K562 (cell line): ENCODE results near the gene BLTP3A. TPM values are rescaled to one million over a fixed set of nuclear protein-coding genes. Genes with fewer than 3 reads are reported as not detected.
A peak's percentile ranks its signal among the peaks of the same experiment; 100 is the strongest.

ENCODE experiments used
- ATAC-seq: fragments of 200-7000 bp; cut with Tn5 transposase; 3 replicates; pipeline ENCODE4 v1.9.1; 2020; ENCODE audit warnings: moderate library complexity
- BruUV-seq: library from RNA; stranded (reverse); fragments of 400-500 nt; replicated peaks from 2 replicates; lab custom pipeline; 2021; lab: Mats Ljungman, UMichigan
- CTCF ChIA-PET: fragments of 300-600 bp; formaldehyde crosslinking; extraction: SDS; loops from one replicate; lab custom pipeline; 2021; ENCODE audit warnings: low intra/inter-chr PET ratio; lab: Yijun Ruan, JAX
- POLR2A ChIA-PET: fragments of 300-600, 350-650 bp; sonication (Branson Sonifier 250); formaldehyde crosslinking; extraction: SDS; loops from one replicate; lab custom pipeline; 2021; ENCODE audit warnings: antibody characterized with exemption, inconsistent platforms; lab: Yijun Ruan, JAX
- DNase-seq, 4 experiments: peaks; one replicate each; pipeline versions ENCODE4 v3.0.0 to v3.0.0-alpha.2; 2011 to 2018; ENCODE audit warnings: low spot score in 3 of 4, mixed read lengths in 3 of 4; ENCODE audit errors: extremely low read depth in 1 of 4
- FAIRE-seq: peaks from 2 replicates; lab custom pipeline; 2011; peaks lifted over from hg19 to GRCh38; lab: Jason Lieb, UNC
- H2AFZ ChIP-seq: 2 replicates; pipeline ENCODE4 v1.6.0; 2011; ENCODE audit warnings: low read depth, low read length, control low read depth, inconsistent platforms
- H3K27ac ChIP-seq: fragments of 200-600 bp; 3 replicates; pipeline ENCODE4 v1.8.0; 2011; ENCODE audit warnings: low read depth, mild to moderate bottlenecking, control low read depth, inconsistent platforms, low read length, moderate library complexity, mixed read lengths; ENCODE audit errors: extremely low read depth
- H3K27me3 ChIP-seq, 2 experiments: fragments of 300-600 bp in 1 of 2; 2 replicates in 1 of 2; 3 replicates in 1 of 2; pipeline versions ENCODE4 v1.6.0 to v1.8.0; 2011; ENCODE audit warnings: inconsistent platforms in 2 of 2, low read length in 2 of 2, mild to moderate bottlenecking in 1 of 2, mixed read lengths in 1 of 2, moderate library complexity in 1 of 2; ENCODE audit not compliant: control insufficient read depth in 2 of 2, insufficient read depth in 2 of 2
- H3K36me3 ChIP-seq: fragments of 300-600 bp; 3 replicates; pipeline ENCODE4 v1.8.0; 2011; ENCODE audit warnings: mild to moderate bottlenecking, low read length, inconsistent platforms; ENCODE audit not compliant: control insufficient read depth, insufficient read depth
- H3K4me1 ChIP-seq, 2 experiments: fragments of 200-600 bp in 1 of 2; replicated peaks in 1 of 2; 2 replicates in 1 of 2; 3 replicates in 1 of 2; pipeline versions ENCODE4 v1.5.1 to v1.8.0; 2011; ENCODE audit warnings: inconsistent platforms in 2 of 2, low read length in 2 of 2, mild to moderate bottlenecking in 1 of 2, mixed read lengths in 1 of 2, moderate library complexity in 1 of 2; ENCODE audit not compliant: control insufficient read depth in 2 of 2, insufficient read depth in 2 of 2
- H3K4me2 ChIP-seq: 2 replicates; pipeline ENCODE4 v1.6.1; 2011; ENCODE audit warnings: low read length, control low read depth, inconsistent platforms, mixed read lengths; ENCODE audit not compliant: insufficient read depth
- H3K4me3 ChIP-seq: fragments of 200-600 bp; sonication (generic), shearing (Covaris generic); 2 replicates; pipeline ENCODE4 v1.5.1; 2016; ENCODE audit warnings: control low read depth, inconsistent platforms
- H3K79me2 ChIP-seq: fragments of 200-600 bp; 3 replicates; pipeline ENCODE4 v1.8.0; 2011; ENCODE audit warnings: low read length, inconsistent platforms; ENCODE audit not compliant: control insufficient read depth, insufficient read depth
- H3K9ac ChIP-seq, 2 experiments: 2 replicates each; pipeline versions ENCODE4 v1.6.0 to v1.6.1; 2011; ENCODE audit warnings: low read depth in 2 of 2, low read length in 2 of 2, control low read depth in 1 of 2, inconsistent platforms in 1 of 2, mild to moderate bottlenecking in 1 of 2, mixed read lengths in 1 of 2; ENCODE audit not compliant: insufficient read depth in 1 of 2
- H3K9me1 ChIP-seq: one replicate; pipeline ENCODE4 v1.6.0; 2011; ENCODE audit warnings: inconsistent platforms, mild to moderate bottlenecking, low read length, moderate library complexity; ENCODE audit not compliant: control insufficient read depth, insufficient read depth
- H3K9me3 ChIP-seq: replicated peaks from 2 replicates; pipeline ENCODE4 v1.5.1; 2011; ENCODE audit warnings: low read depth, low read length, inconsistent platforms; ENCODE audit not compliant: control insufficient read depth, insufficient read depth
- H4K20me1 ChIP-seq: replicated peaks from 2 replicates; pipeline ENCODE4 v1.6.1; 2011; ENCODE audit warnings: low read length, inconsistent platforms, mixed read lengths; ENCODE audit not compliant: control insufficient read depth, insufficient read depth
- MTA1 ChIP-seq: fragments of 450-650 bp; IDR thresholded peaks from 2 replicates; pipeline ENCODE4 v1.6.1; 2017; ENCODE audit warnings: borderline replicate concordance
- SMARCA5 ChIP-seq: fragments of 450-650 bp; IDR thresholded peaks from 2 replicates; pipeline ENCODE4 v1.6.1; 2016
- WGBS: fragments of 100-300 bp; shearing (Covaris generic); methylation state at CpG from one replicate; pipeline ENCODE4 v1.1.6; 2016; ENCODE audit warnings: low coverage, mixed read lengths; ENCODE audit not compliant: insufficient coverage; ENCODE audit errors: missing lambda C conversion rate; 5-methylcytosine and 5-hydroxymethylcytosine counted together
- in situ Hi-C: fragments of 300-500 bp; cut with MboI; formaldehyde crosslinking; loops from 4 replicates; pipeline ENCODE4 v1.15.0; 2018; ENCODE audit warnings: inconsistent platforms, mixed read lengths
- intact Hi-C: fragments of 100-400 bp; cut with micrococcal nuclease; formaldehyde crosslinking; loops from 2 replicates; pipeline ENCODE4 v1.14.2; 2022
- polyA plus RNA-seq, 8 experiments: library from polyadenylated mRNA; depleted of rRNA in 4 of 8; stranded (reverse) in 5 of 8; unstranded in 3 of 8; fragments of >200 nt; fragmentation: Nextera tagmentation in 2 of 8; fragmentation: Illumina TruSeq in 1 of 8; extraction: Ambion mirVana in 2 of 8; extraction: Trizol in 1 of 8; gene quantifications; 2 replicates each; pipeline versions ENCODE4 v1.2.1 to v1.2.3, GENCODE V29; 2011 to 2014; ENCODE audit warnings: inconsistent platforms in 1 of 8, missing spikeins in 1 of 8
- total RNA-seq, 7 experiments: library from RNA; depleted of rRNA in 6 of 7; stranded (reverse); fragments of >200 nt in 6 of 7; fragmentation: Illumina TruSeq in 2 of 7; extraction: Trizol in 2 of 7; gene quantifications; 2 replicates each; pipeline versions ENCODE4 v1.2.1 to v1.2.3, GENCODE V29; 2011 to 2021; ENCODE audit warnings: low replicate concordance in 1 of 7
- TF ChIP-seq, protein P1 (sequence below): sonication (generic); formaldehyde crosslinking; IDR thresholded peaks from 2 replicates; pipeline ENCODE4 v1.8.0; 2022; ENCODE audit warnings: missing genetic modification reagents, mild to moderate bottlenecking, borderline replicate concordance
- TF ChIP-seq, protein P2 (sequence below): fragments of 450-650 bp; IDR thresholded peaks from 2 replicates; pipeline ENCODE4 v1.6.1; 2016; ENCODE audit warnings: borderline replicate concordance

The BLTP3A gene
- total and polyA plus RNA-seq, 9 of the 15 experiments (the other 6 are each of a cell fraction or from before 2014, with no cell fraction given): 7.5 to 34.6 (median 15.5) TPM

DNA sequence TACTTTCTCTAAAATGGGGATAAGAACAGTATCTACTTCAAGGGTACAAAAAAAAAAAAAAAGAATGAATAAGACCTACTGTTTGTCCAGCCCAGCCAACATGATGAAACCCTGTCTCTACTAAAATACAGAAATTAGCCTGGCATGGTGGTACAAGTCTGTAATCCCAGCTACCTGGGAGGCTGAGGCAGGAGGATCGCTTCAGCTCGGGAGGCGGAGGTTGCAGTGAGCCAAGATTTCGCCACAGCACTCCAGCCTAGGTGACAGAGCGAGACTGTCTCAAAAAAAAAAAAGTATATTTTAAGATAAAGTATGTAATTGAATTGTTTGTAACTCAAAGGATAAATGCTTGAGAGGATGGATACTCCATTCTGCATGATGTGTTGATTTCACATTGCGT is 2.0 kb downstream of the BLTP3A start:
- CTCF ChIA-PET: interaction anchor here (0.7 kb wide), 1 partner anchor 129 kb away, joined by 4 read pairs; no protein-coding TSS in a partner anchor
- Histone ChIP-seq H2AFZ (no peak overlapping the region), H3K79me2 (peaks cover 65% of the 10 kb centered on the region), H3K4me1 (peaks cover 12 to 14% of the 10 kb centered on the region in 2 experiments; a peak in 3 of 5 replicates), H3K27ac (no peak overlapping the region), H4K20me1 (no peaks in the 10 kb centered on the region), H3K4me3 (peak overlapping the region; percentile 68), H3K9me1 (no peaks in the 10 kb centered on the region), H3K4me2 (peak overlapping the region; percentile 90; the same call in 1 of the 2 replicates), H3K9ac (peak overlapping the region in 1 of 2 experiments; percentile 98; a peak in 1 of 4 replicates), H3K9me3 (no peaks in the 10 kb centered on the region)
- FAIRE-seq (no peak), DNase-seq (no peak), ATAC-seq (no peak)
- in situ Hi-C loops: no loop called here
- BruUV-seq: no TSS peak
- WGBS: 95% methylated on average over 6 of the region's 6 CpGs
- TF ChIP-seq, protein P1, sequence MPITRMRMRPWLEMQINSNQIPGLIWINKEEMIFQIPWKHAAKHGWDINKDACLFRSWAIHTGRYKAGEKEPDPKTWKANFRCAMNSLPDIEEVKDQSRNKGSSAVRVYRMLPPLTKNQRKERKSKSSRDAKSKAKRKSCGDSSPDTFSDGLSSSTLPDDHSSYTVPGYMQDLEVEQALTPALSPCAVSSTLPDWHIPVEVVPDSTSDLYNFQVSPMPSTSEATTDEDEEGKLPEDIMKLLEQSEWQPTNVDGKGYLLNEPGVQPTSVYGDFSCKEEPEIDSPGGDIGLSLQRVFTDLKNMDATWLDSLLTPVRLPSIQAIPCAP (CRISPR knock-in tag): no peak
- 0 out of 2 replicates have a peak, but pooled peaks have one; percentile 11 for TF ChIP-seq SMARCA5
- TF ChIP-seq, all 486 proteins: peak for 1
- H3K27me3 ChIP-seq: no peaks in the 10 kb centered on the region
- peaks cover 3% of the 10 kb centered on the region; the same call in 1 of the 3 replicates for H3K36me3 ChIP-seq
- intact Hi-C loops: loop anchor here (5.0 to 10.0 kb wide), 4 partner anchors 68 to 171 kb away; partner anchors contain the start of gene ILRUN
- POLR2A ChIA-PET: interaction anchor here (0.7 to 4.7 kb wide), 2 partner anchors 12 to 323 kb away, joined by 3 to 56 read pairs; no protein-coding TSS in a partner anchor

DNA sequence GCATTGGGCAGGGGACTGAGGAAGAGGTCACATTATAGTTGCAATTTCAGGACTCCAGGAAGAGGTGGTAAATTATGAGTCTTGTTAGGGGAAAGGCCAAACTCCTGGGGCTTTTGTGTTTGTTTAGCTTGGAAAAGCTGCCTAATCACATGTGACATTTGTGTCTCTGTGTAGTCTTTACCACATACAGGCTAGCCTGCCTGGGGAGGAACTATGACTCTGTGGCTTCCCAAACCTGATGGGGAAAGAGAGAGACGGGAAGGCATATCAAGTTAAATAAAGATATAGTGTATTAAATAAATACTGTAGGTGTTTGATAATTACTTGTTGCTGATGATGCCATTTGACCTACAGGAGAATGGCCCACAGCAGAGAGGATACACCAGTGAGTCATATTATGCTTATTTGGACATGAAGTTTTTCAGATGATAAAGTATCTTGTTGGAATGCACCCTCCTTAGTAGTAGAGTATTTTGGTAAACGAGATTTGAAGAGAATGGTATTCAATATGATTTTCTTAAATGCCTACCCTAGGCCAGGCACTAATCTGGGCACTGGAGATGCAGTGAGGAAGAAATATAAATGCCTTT is 4.0 kb downstream of the BLTP3A start:
- H4K20me1 ChIP-seq: no peaks in the 10 kb centered on the region
- no peak overlapping the region for H3K9ac ChIP-seq
- no peaks in the 10 kb centered on the region for H3K9me3 ChIP-seq
- ChIA-PET CTCF (no interaction called here), POLR2A (interaction anchor here (0.6 to 1.7 kb wide), 4 partner anchors 17 to 449 kb away, joined by 3 to 4 read pairs (median 4); no protein-coding TSS in a partner anchor)
- no peak overlapping the region for H3K27ac ChIP-seq
- peaks cover 12 to 14% of the 10 kb centered on the region in 2 experiments; a peak in 3 of 5 replicates for H3K4me1 ChIP-seq
- no peak overlapping the region for H3K4me2 ChIP-seq
- 54% methylated on average over 2 of the region's 2 CpGs for WGBS
- no peak overlapping the region for H3K4me3 ChIP-seq
- peaks cover 3% of the 10 kb centered on the region; the same call in 1 of the 3 replicates for H3K36me3 ChIP-seq
- H3K27me3 ChIP-seq: no peaks in the 10 kb centered on the region
- FAIRE-seq: no peak
- in situ Hi-C loops (no loop called here), intact Hi-C loops (loop anchor here (10.0 kb wide), 1 partner anchor 169 kb away; no protein-coding TSS in a partner anchor)
- TF ChIP-seq, protein P2, sequence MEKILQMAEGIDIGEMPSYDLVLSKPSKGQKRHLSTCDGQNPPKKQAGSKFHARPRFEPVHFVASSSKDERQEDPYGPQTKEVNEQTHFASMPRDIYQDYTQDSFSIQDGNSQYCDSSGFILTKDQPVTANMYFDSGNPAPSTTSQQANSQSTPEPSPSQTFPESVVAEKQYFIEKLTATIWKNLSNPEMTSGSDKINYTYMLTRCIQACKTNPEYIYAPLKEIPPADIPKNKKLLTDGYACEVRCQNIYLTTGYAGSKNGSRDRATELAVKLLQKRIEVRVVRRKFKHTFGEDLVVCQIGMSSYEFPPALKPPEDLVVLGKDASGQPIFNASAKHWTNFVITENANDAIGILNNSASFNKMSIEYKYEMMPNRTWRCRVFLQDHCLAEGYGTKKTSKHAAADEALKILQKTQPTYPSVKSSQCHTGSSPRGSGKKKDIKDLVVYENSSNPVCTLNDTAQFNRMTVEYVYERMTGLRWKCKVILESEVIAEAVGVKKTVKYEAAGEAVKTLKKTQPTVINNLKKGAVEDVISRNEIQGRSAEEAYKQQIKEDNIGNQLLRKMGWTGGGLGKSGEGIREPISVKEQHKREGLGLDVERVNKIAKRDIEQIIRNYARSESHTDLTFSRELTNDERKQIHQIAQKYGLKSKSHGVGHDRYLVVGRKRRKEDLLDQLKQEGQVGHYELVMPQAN: no peak
- no peak for TF ChIP-seq MTA1
- no peak for ATAC-seq
- H2AFZ ChIP-seq: no peak overlapping the region
- no TSS peak for BruUV-seq
- peaks cover 85% of the 10 kb centered on the region for H3K79me2 ChIP-seq
- no peaks in the 10 kb centered on the region for H3K9me1 ChIP-seq
- no peak for DNase-seq
